ENCODE data around the gene AMN.
"Not testable (repeated sequence)": the region's sequence is repeated elsewhere in the genome, so short reads cannot be mapped to it uniquely, and the experiment has no call there.

AMN gene

DNA sequence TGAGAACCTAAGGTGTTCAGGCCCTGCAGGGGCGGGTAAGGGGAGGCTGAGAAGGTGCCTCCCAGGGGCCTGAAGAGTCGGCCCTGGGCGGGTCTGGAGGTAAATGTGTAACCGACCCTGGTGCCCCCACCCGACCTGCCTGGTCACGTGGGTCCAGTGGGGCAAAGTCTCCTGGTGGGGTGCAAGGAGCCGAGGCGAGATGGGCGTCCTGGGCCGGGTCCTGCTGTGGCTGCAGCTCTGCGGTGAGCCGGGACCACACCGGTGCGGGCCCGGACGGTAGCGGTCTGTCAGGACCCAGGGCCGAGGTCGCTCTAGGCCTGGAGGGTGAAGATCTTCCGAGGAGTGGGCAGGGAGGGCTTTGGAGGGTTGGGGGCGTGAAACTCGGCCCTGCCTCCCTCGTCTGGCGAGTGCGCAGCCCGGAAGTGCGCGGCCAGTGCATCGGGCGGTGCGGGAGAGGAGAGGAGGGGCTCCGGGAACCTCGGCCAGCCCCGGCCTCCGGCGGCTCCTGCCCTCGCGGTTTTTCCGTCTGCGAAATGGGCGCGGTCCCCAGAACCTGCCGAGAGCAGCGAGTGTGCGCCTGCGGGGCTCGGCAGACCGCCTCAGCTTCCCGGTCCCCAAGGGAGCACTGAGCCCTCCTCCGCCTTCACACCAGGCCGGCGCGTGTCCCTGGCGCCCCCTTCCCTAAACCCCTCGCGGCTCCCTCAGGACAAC, at the start of gene AMN:
Gene AMN (plus strand): TSS at position 174 of the 711 bp plus-strand sequence. CDS start 26 bp downstream, at position 200.
- DNase-seq (ENCODE audit: low spot score), result no peak

DNA sequence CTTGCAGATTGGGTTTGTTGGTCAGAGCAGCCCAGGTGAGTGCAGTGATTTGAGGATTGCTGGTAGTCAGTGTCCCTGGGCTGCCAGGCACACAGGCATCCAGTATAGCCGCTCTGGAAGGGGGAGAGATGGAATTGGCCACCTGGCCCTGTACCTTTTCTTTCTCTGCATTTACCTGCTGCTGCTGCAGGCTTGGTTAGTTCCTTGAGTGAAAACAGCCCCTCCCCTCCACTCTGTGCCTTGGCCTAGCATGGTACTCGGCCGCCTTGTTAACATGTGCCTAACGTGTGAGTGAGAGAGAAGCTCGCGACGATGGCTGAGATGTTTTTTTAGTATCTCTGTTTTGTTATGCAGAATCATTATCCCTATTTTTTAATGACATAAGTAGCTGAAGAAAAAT, 49.3 kb upstream of the AMN start:
- no peak for DNase-seq (ENCODE audit: low spot score)

DNA sequence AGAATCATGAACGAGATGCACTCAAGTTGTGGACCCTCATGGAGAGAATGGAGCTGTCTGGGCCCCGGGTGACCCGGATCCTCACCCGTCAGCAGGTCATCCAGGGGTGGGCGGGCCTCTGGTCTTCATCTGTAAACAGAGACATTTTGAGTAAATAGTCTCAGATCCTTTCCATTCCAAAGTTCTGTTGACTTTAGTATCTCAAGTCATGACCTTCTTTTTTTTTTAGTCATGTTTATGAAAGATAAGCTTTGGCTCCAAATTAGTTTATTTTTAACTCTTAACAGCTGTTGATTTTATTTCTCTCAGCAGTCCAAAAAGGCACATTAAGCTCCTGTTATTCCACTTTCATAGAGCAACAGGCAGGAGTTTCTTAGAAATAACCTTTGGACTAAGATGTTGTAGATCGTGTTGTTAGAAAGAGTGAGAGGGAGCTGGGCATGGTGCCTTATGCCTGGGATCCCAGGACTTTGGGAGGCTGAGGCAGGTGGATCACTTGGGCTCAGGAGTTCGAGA, 48.9 kb upstream of the AMN start:
- DNase-seq (ENCODE audit: low spot score), result no peak

DNA sequence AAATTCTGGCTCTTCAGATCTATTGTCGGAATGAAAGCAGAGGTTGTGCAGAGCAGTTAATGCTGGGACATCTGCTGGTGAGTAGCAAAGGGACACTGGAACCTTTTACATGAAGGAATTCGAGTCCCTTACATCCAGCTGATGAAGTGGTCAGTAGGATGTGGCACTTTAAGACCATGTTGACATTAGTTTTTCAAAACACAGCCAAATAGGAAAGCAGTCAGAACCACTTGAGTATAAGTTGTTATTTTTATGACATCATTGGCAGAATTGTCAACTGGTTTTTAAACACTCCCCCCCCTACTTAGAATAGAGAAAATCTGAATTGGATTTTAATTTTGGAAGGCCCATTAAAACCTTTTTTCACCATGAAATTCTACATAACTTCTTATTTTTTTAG, 46.8 kb upstream of the AMN start:
- DNase-seq (ENCODE audit: low spot score), result no peak

- DNase-seq (ENCODE audit: low spot score), result not testable (repeated sequence)
Measured at GRCh38 chr14:102877511-102877910, 45.0 kb upstream of the AMN start.

DNA sequence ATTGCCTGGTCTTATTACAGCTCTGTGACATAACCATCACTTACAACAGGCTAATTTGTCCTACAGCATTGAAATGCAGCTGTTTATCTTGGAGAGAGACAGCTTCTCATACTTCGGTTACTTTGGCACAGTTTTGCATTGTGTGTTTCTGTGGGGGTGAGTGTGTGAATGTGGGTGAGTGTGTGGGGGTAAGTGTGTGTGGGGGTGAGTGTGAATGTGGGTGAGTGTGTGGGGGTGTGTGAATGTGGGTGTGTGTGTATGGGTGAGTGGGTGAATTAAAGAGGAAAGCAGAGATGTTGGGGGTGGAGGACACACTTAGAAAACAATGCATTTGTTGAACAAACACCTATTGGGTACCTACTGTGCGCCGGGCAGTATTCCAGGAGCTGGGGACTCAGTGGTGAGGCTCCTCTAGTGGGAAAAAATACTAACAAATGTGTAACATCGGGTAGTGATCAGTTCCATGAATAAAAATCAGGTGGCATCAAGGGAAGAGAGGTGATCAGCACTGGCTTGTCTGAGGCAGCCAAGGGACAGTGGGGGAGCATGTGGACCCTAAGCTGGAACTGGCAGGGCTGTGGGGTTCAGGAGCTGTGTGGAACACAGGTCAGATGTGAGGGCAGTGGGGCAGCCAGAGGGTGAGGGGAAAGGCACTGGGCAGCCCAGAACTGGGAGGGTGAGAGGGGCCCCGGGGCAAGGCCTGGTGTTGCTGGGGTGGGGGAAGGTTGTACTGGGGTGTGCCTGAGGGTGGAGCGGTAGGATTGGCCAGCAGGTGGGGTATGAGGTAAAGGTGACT, 44.1 kb upstream of the AMN start:
- DNase-seq (ENCODE audit: low spot score), result no peak

DNA sequence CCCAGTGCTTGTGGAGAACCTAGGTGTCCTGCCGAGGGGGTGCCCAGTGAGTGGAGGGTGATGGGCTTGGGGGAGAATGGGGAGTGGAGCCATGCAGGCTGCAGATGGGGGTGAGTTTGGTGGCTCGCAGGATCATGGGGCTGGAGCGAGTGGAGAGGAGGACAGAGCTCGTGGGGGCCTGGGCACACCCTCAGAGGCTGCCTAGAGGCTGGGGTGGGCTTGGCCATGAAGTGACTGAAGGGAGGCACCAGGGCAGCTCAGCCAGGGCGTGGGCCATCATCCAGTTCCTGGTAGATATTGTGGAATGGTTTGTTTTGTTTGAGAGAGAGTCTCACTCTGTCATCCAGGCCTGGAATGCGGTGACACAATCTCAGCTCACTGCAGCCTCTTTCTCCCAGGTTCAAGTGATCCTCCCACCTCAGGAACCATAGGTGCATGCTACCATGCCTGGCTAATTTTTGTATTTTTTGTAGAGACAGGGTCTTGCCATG, 43.4 kb upstream of the AMN start:
- no peak for DNase-seq (ENCODE audit: low spot score)

- no peak for DNase-seq (ENCODE audit: low spot score)
Measured at GRCh38 chr14:102882226-102882906, 40.1 kb upstream of the AMN start.

DNA sequence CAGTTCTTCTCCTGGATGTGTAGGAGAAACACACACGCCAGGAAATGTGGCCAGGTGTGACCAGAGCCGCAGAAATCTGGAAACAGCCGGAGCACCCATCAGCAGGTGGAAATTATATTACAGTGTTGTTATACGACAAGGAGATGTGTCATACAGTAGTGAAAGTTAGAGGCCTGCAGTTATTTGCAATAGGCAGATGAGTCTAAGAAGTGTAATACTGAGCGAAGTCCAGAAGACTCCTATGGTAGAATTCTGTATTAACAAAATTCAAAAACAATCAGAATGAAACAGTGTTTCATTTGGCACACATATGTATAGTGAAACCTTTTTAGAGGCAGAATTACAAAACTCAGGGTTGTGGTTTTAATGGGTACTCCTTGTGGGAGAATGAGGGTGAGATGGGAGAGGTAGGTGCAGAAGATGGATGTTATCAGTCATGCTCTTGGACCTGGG, 39.3 kb upstream of the AMN start:
- no peak for DNase-seq (ENCODE audit: low spot score)

DNA sequence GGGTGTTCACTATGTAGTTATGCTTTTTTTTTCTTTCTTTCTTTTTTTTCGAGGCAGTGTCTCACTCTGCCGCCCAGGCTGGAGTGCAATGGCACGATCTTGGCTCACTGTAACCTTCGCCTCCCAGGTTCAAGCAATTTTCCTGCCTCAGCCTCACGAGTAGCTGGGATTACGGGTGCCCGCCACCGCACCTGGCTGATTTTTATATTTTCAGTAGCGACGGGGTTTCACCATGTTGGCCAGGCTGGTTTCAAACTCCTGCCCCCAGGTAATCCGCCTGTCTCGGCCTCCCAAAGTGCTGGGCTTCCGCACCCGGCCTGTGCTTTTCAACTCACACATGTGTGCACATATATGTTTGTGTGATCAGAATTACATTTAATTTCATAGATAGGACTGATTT, 38.9 kb upstream of the AMN start:
- no peak for DNase-seq (ENCODE audit: low spot score)

- DNase-seq (ENCODE audit: low spot score), result no peak
Measured at GRCh38 chr14:102885737-102886447, 36.6 kb upstream of the AMN start.

DNA sequence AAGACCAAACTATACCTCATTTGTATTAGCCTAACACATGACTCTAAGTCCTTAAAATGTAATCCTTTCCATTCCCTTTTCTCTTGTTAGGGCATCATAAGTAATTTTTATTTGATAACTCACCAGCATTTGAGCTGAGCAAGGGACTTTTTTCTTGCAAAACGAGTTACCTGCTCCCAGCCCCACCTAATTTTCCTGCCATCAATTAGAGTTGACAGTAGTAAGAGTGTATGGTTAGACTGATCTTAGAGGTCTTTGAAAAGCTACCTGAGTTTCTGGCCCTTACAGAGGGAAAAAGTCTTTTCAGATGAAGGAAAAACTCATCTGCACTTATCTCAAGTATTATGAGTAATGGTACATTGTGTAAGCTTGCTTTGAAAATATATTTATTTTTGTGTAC, 33.7 kb upstream of the AMN start:
- no peak for DNase-seq (ENCODE audit: low spot score)

GRCh38 chr14:102889615-102890014, 32.8 kb upstream of the AMN start:
- no peak for DNase-seq (ENCODE audit: low spot score)

DNA sequence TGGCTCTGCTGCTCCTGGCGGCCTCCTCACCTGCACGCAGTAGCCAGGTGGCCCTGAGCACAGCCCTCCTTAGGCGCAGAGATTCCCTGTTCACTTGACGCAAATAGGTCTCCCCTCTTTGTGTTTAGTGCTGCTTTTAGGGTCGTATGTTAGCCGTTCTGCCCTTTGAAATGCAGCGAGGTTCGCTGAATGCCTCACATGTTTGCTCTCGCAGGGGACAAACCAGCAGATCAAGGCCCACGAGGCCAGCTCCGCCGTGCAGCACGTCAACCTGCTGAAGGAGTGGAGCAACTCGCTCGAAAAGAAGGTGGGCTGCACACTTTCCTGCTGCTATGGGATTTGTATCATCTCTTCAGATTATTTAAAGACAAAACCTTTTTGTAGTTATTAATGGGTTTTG, 31.4 kb upstream of the AMN start:
- no peak for DNase-seq (ENCODE audit: low spot score)

DNA sequence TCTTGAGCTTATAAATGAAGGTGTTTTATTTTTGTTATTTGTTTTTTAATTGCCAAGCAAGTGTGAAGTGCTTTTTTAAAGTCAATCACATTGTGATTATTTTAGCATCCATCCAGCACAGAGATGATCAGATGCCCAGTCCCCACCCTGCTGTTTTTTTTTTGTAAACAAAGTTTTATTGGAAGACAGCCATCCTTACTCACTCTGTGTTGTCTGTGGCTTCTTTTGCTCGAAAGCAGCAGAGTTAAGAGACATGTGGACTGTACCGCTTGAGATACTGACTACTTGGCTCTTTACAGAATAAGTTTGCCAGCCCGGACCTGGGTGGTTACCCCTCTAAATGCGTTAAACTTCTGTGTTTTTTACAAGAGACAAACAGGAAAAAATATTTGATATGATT, 30.9 kb upstream of the AMN start:
- no peak for DNase-seq (ENCODE audit: low spot score)

- no peak for DNase-seq (ENCODE audit: low spot score)
Measured at GRCh38 chr14:102892651-102893050, 29.8 kb upstream of the AMN start.

DNA sequence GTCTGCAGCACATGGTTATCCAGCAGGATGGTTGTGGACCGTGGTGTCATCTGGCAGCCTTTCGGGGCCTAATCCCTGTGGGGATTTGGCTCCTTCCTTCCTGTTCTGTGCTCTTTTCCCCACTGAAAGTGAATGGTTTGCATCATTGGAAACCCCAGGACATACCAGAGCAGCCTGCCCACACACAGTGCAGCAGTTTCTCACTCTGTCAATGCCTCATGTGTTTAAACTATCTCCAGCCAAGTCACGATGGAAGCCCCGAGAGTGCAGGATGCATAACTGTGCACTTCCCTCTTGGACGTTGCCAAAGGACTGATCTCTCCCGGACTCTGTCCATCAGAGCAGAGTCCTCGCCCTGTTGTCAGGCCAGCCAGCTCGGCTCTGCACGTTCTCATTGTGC, 29.0 kb upstream of the AMN start:
- peak; percentile 35 for DNase-seq (ENCODE audit: low spot score)

DNA sequence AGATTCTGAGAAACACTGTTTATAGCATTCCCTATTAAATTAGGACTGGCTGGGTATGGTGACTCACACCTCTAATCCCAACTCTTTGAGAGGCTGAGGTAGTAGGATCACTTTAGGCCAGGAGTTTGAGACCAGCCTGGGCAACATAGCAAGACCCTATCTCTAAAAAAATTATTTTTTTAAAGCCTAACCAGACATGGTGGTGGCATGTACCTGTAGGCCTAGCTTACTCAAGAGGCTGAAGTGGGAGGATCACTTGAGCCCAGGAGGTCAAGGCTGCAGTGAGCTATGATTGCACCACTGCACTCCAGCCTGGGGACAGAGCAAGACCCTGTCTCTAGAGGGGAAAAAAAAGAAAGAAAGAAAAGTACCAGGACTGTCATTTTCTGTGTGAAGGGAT, 25.7 kb upstream of the AMN start:
- DNase-seq (ENCODE audit: low spot score), result not testable (repeated sequence)

GRCh38 chr14:102897299-102898027, 25.0 kb upstream of the AMN start:
- no peak for DNase-seq (ENCODE audit: low spot score)

DNA sequence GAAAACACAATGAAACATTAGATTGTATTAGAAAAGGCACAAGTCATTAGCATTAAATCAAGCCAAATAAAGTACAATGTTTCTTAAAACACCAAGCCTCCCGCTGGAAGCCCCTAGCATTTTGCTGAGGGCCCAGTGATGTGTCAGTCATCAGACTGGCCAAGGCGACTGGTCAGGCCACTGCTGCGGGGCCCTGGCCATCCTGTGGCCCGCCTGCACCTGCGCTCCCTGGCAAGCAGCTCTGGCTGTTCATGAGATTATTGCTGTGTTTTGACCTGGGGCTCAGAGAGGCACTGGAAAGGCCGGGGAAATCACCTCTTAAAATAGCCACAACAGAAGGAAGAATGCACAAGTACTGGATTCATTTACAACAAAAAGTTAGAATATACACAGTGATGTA, 24.2 kb upstream of the AMN start:
- no peak for DNase-seq (ENCODE audit: low spot score)

Data from globus pallidus (tissue), 1 donor.